Esophagus mucosa (tissue), 1 donor: ENCODE measurements around the gene ZBTB7A. TPM values are rescaled to one million over a fixed set of nuclear protein-coding genes. Genes with fewer than 3 reads are reported as not detected.
A peak's percentile ranks its signal among the peaks of the same experiment; 100 is the strongest.

Source experiments
- ATAC-seq: fragments of 200-7000 bp; cut with Tn5 transposase; one replicate; pipeline ENCODE4 v1.9.1; 2020
- total RNA-seq: library from RNA; stranded (reverse); gene quantifications from one replicate; pipeline ENCODE4 v1.2.4, GENCODE V29; 2023
- donor health status: DM: yes; HTN: yes; CAD: no.

ZBTB7A gene
- total RNA-seq, 1 donor from 2014 or later: 53.7 TPM

GRCh38 chr19:4035582-4035981 lies 31.1 kb downstream of the ZBTB7A start:
- ATAC-seq: peak; percentile 12

- ATAC-seq: no peak
These were observed 31.6 kb downstream of the ZBTB7A start for GRCh38 chr19:4035018-4035566.

DNA sequence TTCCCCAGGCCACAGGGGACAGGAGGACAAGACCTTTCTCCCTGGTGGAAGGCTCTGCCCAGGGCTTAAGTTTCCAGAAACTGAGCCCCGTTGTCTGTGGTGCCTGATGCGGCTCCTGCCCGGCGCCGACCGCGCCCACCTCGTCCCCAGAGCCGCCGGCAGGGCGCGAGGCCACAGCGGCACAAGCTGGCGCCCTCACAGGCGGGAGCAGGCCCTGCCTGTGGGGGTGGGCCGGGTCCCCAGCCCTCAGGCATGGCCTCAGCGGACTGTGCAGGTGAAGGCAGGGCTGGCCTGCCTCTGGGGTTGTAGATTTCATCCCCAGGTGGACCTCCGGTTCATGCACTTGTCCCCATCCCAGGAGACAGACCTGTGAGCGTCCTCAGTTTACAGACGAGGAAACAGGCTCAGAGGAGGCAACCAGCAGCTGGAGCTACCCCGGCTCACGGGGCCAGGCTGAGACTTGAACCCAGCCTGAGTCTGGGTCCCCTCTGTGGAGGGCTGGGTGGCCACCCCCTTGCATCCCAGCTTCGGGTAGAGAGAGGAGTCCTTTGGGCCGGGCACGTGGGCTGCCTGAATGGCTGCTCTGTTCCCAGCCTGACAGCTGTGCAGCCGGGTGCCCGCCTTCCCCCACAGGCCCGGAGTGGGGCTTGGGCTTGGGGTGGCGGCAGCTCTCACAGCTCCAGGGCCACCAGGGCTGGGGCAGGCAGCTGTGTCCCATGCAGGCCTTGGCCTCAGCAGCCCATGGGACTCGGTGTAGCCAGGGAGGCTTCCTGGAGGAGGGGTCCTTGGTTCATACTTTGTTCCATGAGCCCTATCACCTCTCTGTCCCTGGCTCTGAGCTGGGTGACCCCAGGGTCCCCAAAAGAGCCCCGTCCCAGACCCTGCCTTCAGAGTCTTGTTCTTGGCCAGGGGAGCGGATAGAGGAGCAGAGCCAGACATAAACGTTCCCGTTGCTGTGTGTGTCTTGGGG lies 32.4 kb downstream of the ZBTB7A start:
- ATAC-seq: peak; percentile 6

- ATAC-seq: no peak
These were observed 33.4 kb downstream of the ZBTB7A start for GRCh38 chr19:4033028-4033956.

- ATAC-seq: no peak
These were observed 34.3 kb downstream of the ZBTB7A start for GRCh38 chr19:4032436-4032835.

DNA sequence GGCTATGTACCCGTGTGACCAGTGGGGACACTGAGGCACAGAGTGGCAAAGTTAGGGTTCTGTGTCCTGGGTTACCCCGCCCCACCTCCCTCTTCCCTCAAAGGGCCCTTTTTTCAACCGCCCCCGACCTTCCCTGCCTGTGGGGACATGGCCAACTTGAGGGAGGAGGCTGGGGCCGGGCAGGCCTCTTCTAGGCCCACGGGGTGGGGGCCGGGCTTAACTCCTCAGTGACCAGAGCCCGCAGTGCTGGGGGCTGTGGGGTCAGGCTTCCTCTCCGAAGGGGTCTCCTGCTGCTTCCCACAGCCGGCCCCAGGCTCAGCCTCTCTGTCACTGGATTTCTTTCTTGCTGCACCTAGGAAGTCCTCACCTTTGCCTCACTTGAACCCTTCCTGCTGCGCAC lies 35.3 kb downstream of the ZBTB7A start:
- ATAC-seq: no peak

GRCh38 chr19:4030981-4031380 lies 35.7 kb downstream of the ZBTB7A start:
- no peak for ATAC-seq

DNA sequence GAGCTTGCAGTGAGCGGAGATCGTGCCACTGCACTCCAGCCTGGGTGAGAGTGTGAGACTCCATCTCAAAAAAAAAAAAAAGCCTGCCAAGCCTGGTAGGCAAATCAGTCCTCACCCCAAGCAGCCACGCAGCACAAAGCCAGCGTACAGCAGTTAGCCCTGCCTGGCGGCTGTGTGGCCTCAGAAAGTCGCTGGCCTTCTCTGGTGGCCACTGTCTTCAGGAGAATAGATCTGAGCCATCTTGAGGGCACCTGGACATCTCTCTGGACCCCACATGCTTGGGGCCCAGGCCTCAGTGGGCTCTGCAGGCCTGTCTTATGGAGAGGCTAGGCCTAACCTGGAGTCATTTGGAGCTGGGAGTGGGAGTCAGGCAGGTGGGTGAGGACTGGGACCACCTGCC lies 36.1 kb downstream of the ZBTB7A start:
- no peak for ATAC-seq

DNA sequence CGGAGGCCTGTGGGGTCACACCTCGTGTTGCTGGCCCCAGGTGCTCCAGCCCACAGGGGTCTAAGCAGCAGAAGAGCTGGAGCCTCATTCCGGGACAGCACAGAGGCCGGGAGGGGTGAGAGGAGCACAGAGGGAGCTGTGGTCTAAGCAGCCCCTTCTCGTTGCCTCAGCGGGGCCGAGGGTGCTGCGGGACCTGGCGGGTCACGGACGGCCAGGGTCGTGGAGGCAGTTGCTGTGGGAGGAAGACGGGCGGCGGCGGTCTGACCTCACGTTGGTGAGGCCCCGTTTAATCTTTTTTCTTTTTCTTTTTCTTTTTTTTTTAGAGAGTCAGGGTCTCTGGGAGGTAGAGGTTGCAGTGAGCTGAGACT lies 37.5 kb downstream of the ZBTB7A start:
- ATAC-seq: no peak

GRCh38 chr19:4028334-4029246 lies 38.1 kb downstream of the ZBTB7A start:
- ATAC-seq: no peak

DNA sequence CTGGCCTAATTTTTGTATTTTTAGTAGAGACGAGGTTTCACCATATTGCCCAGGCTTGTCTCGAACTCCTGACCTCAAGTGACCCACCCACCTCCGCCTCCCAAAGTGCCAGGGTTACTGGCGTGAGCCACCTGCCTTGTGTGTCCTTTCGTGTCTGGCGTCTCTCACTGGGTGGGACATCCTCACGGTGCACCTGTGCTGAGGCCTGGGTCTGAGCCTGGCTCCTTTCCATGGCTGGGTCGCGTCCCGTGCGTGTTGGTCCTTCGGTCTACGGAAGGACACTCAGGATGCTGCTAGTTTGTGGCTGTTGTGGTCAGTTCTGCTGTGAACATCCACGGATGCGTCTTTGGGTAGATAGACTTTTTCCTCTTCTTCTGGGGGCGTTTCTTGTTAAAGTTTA lies 39.6 kb downstream of the ZBTB7A start:
- ATAC-seq: no peak

DNA sequence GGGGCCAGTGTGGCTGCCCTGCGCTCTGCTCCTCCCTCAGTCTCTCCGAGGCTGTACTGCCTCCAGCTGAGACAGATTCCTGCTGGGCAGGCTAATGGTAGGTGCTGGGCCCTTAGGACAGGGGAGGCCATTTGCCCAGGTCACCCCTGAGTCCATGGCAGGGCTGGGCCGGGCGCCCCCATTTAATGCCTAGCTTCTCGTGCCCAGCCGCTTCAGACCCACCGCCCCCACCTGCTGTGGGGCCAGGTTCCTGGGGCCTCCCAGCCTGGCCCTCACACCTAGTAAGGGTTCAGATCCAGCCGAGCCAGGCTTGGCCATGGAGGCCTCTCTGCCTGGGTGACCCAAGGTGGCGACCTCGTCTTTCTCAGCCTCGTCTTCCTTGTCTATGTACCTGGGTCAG lies 41.4 kb downstream of the ZBTB7A start:
- peak; percentile 8 for ATAC-seq

DNA sequence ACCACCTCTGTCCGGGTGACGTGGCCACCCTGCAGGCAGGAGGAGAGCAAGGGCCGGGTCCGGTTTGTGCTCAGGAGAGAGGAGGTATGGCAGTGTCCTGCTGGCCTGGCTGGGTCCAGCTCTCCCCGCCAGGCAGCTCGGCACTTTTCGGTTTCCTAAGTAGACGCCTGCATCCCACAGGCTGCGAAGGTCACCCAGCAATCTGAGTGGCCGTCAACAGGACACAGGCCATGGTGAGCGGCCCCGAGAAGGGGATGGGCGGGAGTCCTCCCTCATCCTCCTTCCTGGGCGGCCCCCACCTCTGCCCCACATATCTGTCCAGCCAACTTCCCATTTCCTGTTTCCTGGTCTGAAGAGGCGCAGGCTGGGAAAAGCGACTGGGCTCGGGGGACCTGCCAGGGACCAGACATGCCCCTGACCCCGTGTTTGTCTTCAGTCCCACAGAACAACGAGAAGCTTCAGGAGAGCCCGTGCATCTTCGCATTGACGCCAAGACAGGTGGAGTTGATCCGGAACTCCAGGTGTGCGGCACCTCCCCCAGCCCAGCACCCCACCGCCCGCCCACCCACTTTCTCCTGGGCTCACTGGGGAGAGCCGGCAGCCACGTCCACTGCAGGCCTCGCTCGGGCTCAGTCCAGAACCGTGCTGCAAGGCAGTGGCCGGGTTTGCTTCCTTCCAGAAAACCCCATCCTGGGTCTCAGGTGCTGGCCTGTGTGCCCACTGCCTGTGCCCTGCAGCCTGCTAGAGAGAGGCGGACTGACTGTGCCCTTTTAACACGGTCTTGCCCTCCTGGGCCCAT lies 42.9 kb downstream of the ZBTB7A start:
- ATAC-seq: no peak

DNA sequence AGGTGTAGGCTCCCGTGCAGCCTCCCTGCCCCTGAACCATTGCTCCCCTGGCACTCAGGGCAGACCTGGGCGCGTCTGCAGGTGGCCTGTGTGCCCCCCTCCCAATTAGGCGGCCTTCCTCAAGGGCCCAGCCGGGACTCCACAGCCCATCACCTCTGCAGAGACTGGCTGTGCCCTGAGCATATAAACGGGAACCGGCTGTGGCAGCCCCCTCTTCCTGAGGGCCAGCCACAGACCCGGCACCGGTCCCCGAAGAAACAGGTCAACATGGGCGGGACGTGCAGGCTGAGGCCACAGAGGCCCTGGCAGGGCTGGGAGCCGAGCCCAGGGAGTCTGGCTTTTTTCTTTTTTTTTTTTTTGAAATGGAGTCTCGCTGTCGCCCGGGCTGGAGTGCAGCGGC lies 47.1 kb downstream of the ZBTB7A start:
- peak; percentile 13 for ATAC-seq

DNA sequence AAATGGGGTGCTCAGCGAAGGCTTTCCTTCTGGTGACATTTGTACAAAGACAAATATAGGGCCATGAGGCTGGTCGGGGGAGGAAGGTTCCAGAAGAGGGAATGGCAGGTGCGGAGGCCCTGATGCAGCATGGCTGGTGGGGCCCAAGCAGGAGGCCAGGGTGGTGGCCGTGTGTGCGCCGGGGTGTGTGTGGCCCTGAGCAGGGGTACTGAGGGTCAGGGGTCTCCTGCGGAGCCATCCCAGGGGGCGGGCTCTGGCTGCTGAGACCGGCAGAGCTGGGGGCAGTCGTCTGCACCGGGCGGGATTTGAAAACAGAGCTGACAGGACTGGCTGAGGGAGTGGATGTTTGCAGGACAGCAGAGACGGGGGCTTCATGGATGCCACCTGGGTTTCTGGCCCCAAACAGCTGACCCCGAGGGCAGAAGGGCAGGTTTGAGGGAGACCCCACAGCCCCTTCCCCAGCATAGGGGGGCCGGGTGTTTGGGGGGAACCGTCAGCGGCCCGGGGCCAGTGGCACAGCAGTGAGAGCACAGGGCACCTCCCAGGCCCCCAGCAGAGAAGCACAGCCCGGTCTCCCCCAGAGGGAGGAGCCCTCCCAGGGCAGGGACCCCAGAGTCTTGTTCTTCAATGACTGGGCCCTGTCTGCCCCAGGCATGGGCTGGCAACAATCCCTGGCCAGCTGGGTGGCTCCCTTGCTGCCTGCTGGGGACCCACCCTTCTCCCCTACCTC lies 47.8 kb downstream of the ZBTB7A start:
- no peak for ATAC-seq

GRCh38 chr19:4018140-4018613 lies 48.5 kb downstream of the ZBTB7A start:
- ATAC-seq: no peak

DNA sequence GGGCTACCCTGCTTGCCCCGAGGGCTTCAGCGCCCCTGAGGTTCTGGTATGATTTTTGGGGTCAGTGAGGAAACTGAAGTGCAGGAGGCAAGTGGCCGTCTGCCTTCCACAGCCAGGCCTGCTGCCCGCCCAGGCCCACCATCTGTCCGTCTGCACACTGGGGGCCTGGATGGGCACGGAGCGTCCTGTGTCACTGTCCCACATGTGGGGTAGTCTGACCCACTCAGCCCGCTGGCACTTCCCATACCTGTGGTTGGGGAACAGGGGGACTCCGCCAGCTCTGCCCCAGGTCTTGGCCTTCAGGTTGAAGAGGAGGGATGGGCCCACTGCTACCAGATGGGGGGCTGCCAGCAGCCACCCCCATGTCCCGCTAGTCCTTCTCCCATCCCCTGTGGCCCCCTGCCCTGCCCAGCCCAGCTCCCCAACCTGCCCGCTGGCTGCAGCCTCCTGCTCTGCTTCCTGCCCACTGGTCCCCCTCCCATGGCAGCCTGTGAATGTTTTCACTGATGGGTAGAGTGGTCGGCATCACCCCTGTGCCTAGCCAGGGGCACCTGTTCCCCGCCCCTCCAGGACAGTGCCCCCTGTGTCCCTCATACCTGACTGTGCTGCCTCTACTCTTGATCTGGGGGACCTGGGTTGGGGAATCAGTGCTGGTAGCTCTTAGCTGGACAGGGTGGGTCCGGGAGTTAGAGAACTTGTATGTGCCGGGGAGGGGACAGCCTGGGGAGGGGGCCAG lies 49.6 kb downstream of the ZBTB7A start:
- ATAC-seq: no peak

DNA sequence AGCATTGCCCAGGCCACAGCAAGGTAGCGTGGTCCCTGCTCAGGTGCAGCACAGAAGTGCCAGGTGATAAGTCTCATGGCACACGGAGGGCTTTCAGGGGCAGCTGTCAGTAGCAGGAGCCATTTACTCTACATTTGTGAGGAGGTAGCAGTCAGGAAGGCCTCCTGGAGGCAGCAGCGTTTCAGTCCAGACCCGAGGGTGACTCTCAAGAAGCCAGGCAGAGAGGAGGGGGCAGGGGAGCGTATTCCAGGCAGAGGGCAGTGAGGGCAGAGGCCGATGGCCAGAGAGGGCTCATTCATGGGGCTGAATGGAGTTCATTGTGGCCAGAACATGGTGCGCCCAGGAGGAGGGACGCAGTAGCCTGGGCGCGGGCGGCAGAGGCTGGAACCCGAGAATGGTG lies 50.2 kb downstream of the ZBTB7A start:
- no peak for ATAC-seq

DNA sequence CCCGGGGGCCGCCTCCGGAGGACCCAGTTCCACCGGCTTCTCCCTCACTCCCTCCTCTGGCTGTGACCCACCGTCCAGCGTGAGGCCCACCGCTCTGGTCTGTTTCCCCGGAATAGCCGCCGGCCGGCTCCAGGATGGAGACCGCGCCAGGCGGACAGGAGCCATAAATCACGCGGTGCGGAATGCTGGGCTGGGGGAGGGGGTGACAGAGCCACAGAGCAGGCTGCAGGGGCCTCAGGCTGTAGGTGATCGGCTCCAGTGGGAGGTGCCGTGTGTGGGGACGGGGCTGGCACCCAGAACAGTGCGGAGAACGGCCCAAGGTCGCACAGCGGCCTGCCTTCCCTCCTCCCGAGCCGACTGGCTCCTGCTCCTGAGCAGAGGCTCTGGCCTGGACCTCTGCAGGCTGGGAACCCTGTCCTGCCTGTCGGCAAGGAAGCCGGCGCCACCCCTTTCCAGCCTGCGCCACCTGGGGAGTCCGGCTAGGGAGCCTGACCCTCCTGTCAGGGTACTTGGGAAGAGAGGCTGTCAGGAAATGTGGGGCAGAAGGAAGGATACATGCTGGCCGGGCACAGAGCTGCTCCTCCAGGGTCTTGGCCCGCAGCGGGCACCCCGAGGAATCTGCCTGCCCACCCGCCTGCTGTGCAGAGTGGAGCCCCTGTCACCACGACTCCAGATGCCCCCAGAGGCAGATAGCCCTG lies 50.8 kb downstream of the ZBTB7A start:
- no peak for ATAC-seq
